DOHH2 (cell line): Measurements from ENCODE around the gene NBAS.

Experiments used
- H3F3A ChIP-seq: fragments of 200-600 bp; sonication (generic), shearing (Covaris generic); 2 replicates; pipeline ENCODE4 v1.6.0; 2016; ENCODE audit warnings: antibody characterized with exemption, mild to moderate bottlenecking; ENCODE audit not compliant: control insufficient read depth, insufficient read depth
- H3K27ac ChIP-seq: fragments of 200-600 bp; sonication (generic); 2 replicates; pipeline ENCODE4 v1.5.1; 2014; ENCODE audit warnings: low read depth, mild to moderate bottlenecking, low read length, moderate library complexity
- H3K27me3 ChIP-seq: fragments of 200-600 bp; sonication (generic); 2 replicates; pipeline ENCODE4 v1.6.1; 2014; ENCODE audit warnings: mild to moderate bottlenecking, low read length, mixed read lengths; ENCODE audit not compliant: control insufficient read depth
- H3K36me3 ChIP-seq: fragments of 200-600 bp; sonication (generic); 2 replicates; pipeline ENCODE4 v1.6.1; 2014; ENCODE audit warnings: mild to moderate bottlenecking, low read length, moderate library complexity, mixed read lengths; ENCODE audit not compliant: control insufficient read depth
- H3K4me1 ChIP-seq: fragments of 200-600 bp; sonication (generic); 2 replicates; pipeline ENCODE4 v1.6.1; 2014; ENCODE audit warnings: mild to moderate bottlenecking, low read length, mixed read lengths; ENCODE audit not compliant: control insufficient read depth
- H3K4me2 ChIP-seq: fragments of 200-600 bp; sonication (generic); 2 replicates; pipeline ENCODE4 v1.6.0; 2014; ENCODE audit warnings: mild to moderate bottlenecking, low read length, moderate library complexity
- H3K4me3 ChIP-seq: fragments of 200-600 bp; sonication (generic); 2 replicates; pipeline ENCODE4 v1.5.1; 2014; ENCODE audit warnings: mild to moderate bottlenecking, low read length, mixed read lengths
- H3K79me2 ChIP-seq: fragments of 200-600 bp; sonication (generic); 2 replicates; pipeline ENCODE4 v1.6.1; 2014; ENCODE audit warnings: mild to moderate bottlenecking, low read length, mixed read lengths; ENCODE audit not compliant: control insufficient read depth
- H3K9me2 ChIP-seq: fragments of 200-600 bp; sonication (generic); replicated peaks from 2 replicates; pipeline ENCODE4 v1.6.1; 2014; ENCODE audit warnings: mild to moderate bottlenecking, low read length, mixed read lengths; ENCODE audit not compliant: control insufficient read depth
- H3K9me3 ChIP-seq: fragments of 200-600 bp; sonication (generic); 2 replicates; pipeline ENCODE4 v1.6.1; 2014; ENCODE audit warnings: antibody characterized with exemption, low read length, mixed read lengths; ENCODE audit not compliant: control insufficient read depth, insufficient read depth
- H4K20me1 ChIP-seq: fragments of 200-600 bp; sonication (generic); 2 replicates; pipeline ENCODE4 v1.6.0; 2014; ENCODE audit warnings: low read depth, mild to moderate bottlenecking, antibody characterized with exemption, low read length, moderate library complexity; ENCODE audit not compliant: control insufficient read depth, insufficient read depth
- CTCF ChIP-seq: fragments of 200-600 bp; sonication (generic); IDR thresholded peaks from one replicate; pipeline ENCODE4 v1.5.1; 2014; ENCODE audit warnings: antibody characterized with exemption, mild to moderate bottlenecking, low read depth, low read length; ENCODE audit not compliant: poor library complexity, severe bottlenecking
- EZH2phosphoT487 ChIP-seq: fragments of 200-600 bp; sonication (generic); IDR thresholded peaks from 2 replicates; pipeline ENCODE4 v1.6.1; 2017; ENCODE audit warnings: borderline replicate concordance, mild to moderate bottlenecking, antibody characterized with exemption, low read length, moderate library complexity, mixed read lengths

Gene NBAS

DNA sequence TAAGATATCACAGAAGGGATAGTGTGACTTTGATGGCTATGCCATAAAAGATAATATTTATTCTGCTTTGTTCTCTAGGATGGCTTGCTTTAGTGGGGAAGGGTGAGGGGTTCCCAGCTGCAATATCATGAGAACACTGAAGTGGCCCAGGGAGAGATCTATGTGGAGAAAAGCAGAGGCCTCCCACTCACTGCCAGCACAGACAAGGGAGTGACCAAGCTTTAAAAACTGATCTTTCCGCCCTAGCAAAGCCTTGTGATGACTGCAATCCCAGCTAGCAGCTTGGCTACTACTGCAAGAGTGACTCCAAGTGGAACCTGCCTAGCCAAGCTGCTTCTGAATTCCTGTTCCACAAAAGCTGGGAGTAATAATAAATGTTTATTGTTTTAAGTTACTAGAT is 22.7 kb upstream of the NBAS start:
- Histone ChIP-seq H3K4me2 (no peak overlapping the region), H3F3A (peaks cover 2% of the 10 kb centered on the region; the same call in 1 of the 2 replicates), H3K9me3 (peaks cover 4% of the 10 kb centered on the region; the same call in 1 of the 2 replicates), H3K27ac (no peak overlapping the region), H3K36me3 (no peaks in the 10 kb centered on the region), H3K4me3 (no peak overlapping the region), H3K27me3 (no peaks in the 10 kb centered on the region), H4K20me1 (no peaks in the 10 kb centered on the region), H3K79me2 (no peaks in the 10 kb centered on the region), H3K9me2 (no peaks in the 10 kb centered on the region), H3K4me1 (peaks cover 20% of the 10 kb centered on the region)
- TF ChIP-seq CTCF (no peak), EZH2phosphoT487 (no peak)

DNA sequence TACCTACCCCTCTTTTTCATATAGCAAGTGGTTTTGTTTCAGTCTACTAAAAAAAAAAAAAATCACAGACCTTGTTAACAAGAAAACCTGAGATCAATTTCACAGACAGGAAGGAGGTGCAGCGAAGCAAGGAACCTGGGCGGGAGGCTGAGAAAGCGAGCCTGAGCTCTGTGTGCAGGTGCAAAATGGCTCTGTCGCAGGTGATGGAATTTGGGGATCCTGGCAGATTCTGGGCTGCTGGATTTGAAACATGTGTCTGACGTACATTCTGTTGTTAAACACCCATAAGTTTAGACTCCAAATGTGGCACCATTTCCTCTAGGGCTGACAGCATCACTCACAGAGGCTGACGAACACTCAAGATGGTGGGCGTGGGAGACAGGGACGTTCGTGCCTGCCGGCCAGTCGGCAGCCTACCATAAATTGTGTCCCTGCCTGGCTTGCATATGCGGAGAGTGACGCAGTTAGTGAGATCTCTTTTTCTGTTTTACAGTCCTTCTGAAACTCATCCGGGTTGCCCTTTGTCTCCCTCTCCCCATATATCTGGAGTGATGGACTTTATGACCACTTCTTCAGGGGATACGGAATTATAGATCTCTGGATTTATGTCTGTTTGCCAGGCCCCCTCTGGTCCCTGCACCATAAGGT is 21.7 kb upstream of the NBAS start:
- Histone ChIP-seq H3K4me1 (peaks cover 20% of the 10 kb centered on the region), H3K36me3 (no peaks in the 10 kb centered on the region), H3K79me2 (no peaks in the 10 kb centered on the region), H3K4me3 (peak overlapping the region; percentile 54), H3F3A (peaks cover 2% of the 10 kb centered on the region; the same call in 1 of the 2 replicates), H3K27ac (no peak overlapping the region), H3K4me2 (peak overlapping the region; percentile 70), H3K27me3 (no peaks in the 10 kb centered on the region), H3K9me2 (no peaks in the 10 kb centered on the region), H4K20me1 (no peaks in the 10 kb centered on the region), H3K9me3 (peaks cover 4% of the 10 kb centered on the region; the same call in 1 of the 2 replicates)
- TF ChIP-seq CTCF (no peak), EZH2phosphoT487 (no peak)

- no peak overlapping the region for H3K27ac ChIP-seq
- 0 out of 2 replicates have a peak, but pooled peaks cover 2% of the 10 kb centered on the region for H3F3A ChIP-seq
- peaks cover 4% of the 10 kb centered on the region; the same call in 1 of the 2 replicates for H3K9me3 ChIP-seq
- H3K4me2 ChIP-seq, result no peak overlapping the region
- peaks cover 27% of the 10 kb centered on the region for H3K4me1 ChIP-seq
- no peaks in the 10 kb centered on the region for H4K20me1 ChIP-seq
- no peak overlapping the region for H3K4me3 ChIP-seq
- TF ChIP-seq EZH2phosphoT487, result no peak
- TF ChIP-seq CTCF, result no peak
- H3K27me3 ChIP-seq, result no peaks in the 10 kb centered on the region
- H3K79me2 ChIP-seq, result no peaks in the 10 kb centered on the region
- no peaks in the 10 kb centered on the region for H3K36me3 ChIP-seq
- no peaks in the 10 kb centered on the region for H3K9me2 ChIP-seq
Measured at GRCh38 chr2:15580451-15580850, 19.3 kb upstream of the NBAS start.
